HEK293 (cell line): Measurements from ENCODE around the gene METTL26.

Experiments used
- CTCF ChIP-seq: fragments of 450-650 bp; formaldehyde crosslinking; IDR thresholded peaks from 2 replicates; pipeline ENCODE4 v1.5.1; 2016; ENCODE audit warnings: missing biosample characterization, missing genetic modification characterization
- ELK4 ChIP-seq: IDR thresholded peaks from 2 replicates; pipeline ENCODE4 v1.6.1; 2011; ENCODE audit warnings: mild to moderate bottlenecking, low read depth, low read length, borderline replicate concordance
- KLF17 ChIP-seq: fragments of 450-650 bp; formaldehyde crosslinking; IDR thresholded peaks from 2 replicates; pipeline ENCODE4 v1.5.1; 2016; ENCODE audit warnings: missing biosample characterization, missing genetic modification characterization
- KLF9 ChIP-seq: fragments of 450-650 bp; formaldehyde crosslinking; IDR thresholded peaks from 2 replicates; pipeline ENCODE4 v1.5.1; 2016; ENCODE audit warnings: missing biosample characterization, missing genetic modification characterization, low read depth
- MYNN ChIP-seq: fragments of 450-650 bp; formaldehyde crosslinking; IDR thresholded peaks from 2 replicates; pipeline ENCODE4 v1.5.1; 2016; ENCODE audit warnings: missing biosample characterization, missing genetic modification characterization, borderline replicate concordance
- TSHZ1 ChIP-seq: fragments of 450-650 bp; formaldehyde crosslinking; IDR thresholded peaks from 2 replicates; pipeline ENCODE4 v1.5.1; 2016; ENCODE audit warnings: missing biosample characterization, missing genetic modification characterization, borderline replicate concordance
- YY1 ChIP-seq: fragments of 450-650 bp; formaldehyde crosslinking; IDR thresholded peaks from 2 replicates; pipeline ENCODE4 v1.5.1; 2018; ENCODE audit warnings: missing biosample characterization, missing genetic modification characterization
- ZBTB48 ChIP-seq: fragments of 450-650 bp; formaldehyde crosslinking; IDR thresholded peaks from 2 replicates; pipeline ENCODE4 v1.5.1; 2016; ENCODE audit warnings: missing biosample characterization, missing genetic modification characterization
- ZBTB49 ChIP-seq: fragments of 450-650 bp; formaldehyde crosslinking; IDR thresholded peaks from 2 replicates; pipeline ENCODE4 v1.5.1; 2016; ENCODE audit warnings: missing biosample characterization, missing genetic modification characterization, low read depth
- ZBTB8A ChIP-seq: fragments of 450-650 bp; formaldehyde crosslinking; IDR thresholded peaks from 2 replicates; pipeline ENCODE4 v1.5.1; 2016; ENCODE audit warnings: missing biosample characterization, missing genetic modification characterization
- ZNF114 ChIP-seq: fragments of 450-650 bp; formaldehyde crosslinking; IDR thresholded peaks from 2 replicates; pipeline ENCODE4 v1.5.0; 2017; ENCODE audit warnings: missing biosample characterization, missing genetic modification characterization
- ZNF132 ChIP-seq: fragments of 450-650 bp; formaldehyde crosslinking; IDR thresholded peaks from 2 replicates; pipeline ENCODE4 v1.5.1; 2017; ENCODE audit warnings: missing biosample characterization, missing genetic modification characterization, borderline replicate concordance
- ZNF133 ChIP-seq: fragments of 450-650 bp; formaldehyde crosslinking; IDR thresholded peaks from 2 replicates; pipeline ENCODE4 v1.5.1; 2016; ENCODE audit warnings: missing biosample characterization, missing genetic modification characterization
- ZNF140 ChIP-seq: fragments of 450-650 bp; formaldehyde crosslinking; IDR thresholded peaks from 2 replicates; pipeline ENCODE4 v1.5.1; 2016; ENCODE audit warnings: missing biosample characterization, missing genetic modification characterization
- ZNF24 ChIP-seq: fragments of 450-650 bp; formaldehyde crosslinking; IDR thresholded peaks from 2 replicates; pipeline ENCODE4 v1.5.1; 2016; ENCODE audit warnings: missing biosample characterization, missing genetic modification characterization
- ZNF248 ChIP-seq: fragments of 450-650 bp; formaldehyde crosslinking; IDR thresholded peaks from 2 replicates; pipeline ENCODE4 v1.5.1; 2017; ENCODE audit warnings: missing biosample characterization, missing genetic modification characterization
- ZNF423 ChIP-seq: fragments of 450-650 bp; formaldehyde crosslinking; IDR thresholded peaks from 2 replicates; pipeline ENCODE4 v1.5.1; 2016; ENCODE audit warnings: missing biosample characterization, missing genetic modification characterization
- ZNF433 ChIP-seq: fragments of 450-650 bp; formaldehyde crosslinking; IDR thresholded peaks from 2 replicates; pipeline ENCODE4 v1.5.1; 2016; ENCODE audit warnings: missing biosample characterization, missing genetic modification characterization, low read depth
- ZNF48 ChIP-seq: fragments of 450-650 bp; formaldehyde crosslinking; IDR thresholded peaks from 2 replicates; pipeline ENCODE4 v1.5.1; 2016; ENCODE audit warnings: missing biosample characterization, missing genetic modification characterization
- ZNF501 ChIP-seq: fragments of 450-650 bp; formaldehyde crosslinking; IDR thresholded peaks from 2 replicates; pipeline ENCODE4 v1.5.1; 2016; ENCODE audit warnings: missing biosample characterization, missing genetic modification characterization
- ZNF544 ChIP-seq: fragments of 450-650 bp; formaldehyde crosslinking; IDR thresholded peaks from 2 replicates; pipeline ENCODE4 v1.5.0; 2017; ENCODE audit warnings: missing biosample characterization, missing genetic modification characterization
- ZNF664 ChIP-seq: fragments of 450-650 bp; formaldehyde crosslinking; IDR thresholded peaks from 2 replicates; pipeline ENCODE4 v1.5.1; 2016; ENCODE audit warnings: missing biosample characterization, missing genetic modification characterization
- ZNF677 ChIP-seq: fragments of 450-650 bp; IDR thresholded peaks from 2 replicates; pipeline ENCODE4 v1.5.0; 2018; ENCODE audit warnings: missing biosample characterization, mild to moderate bottlenecking, missing genetic modification characterization, moderate library complexity
- ZNF692 ChIP-seq: fragments of 450-650 bp; formaldehyde crosslinking; IDR thresholded peaks from 2 replicates; pipeline ENCODE4 v1.5.1; 2016; ENCODE audit warnings: missing biosample characterization, missing genetic modification characterization
- ZNF707 ChIP-seq: fragments of 450-650 bp; formaldehyde crosslinking; IDR thresholded peaks from 2 replicates; pipeline ENCODE4 v1.5.1; 2016; ENCODE audit warnings: missing biosample characterization, missing genetic modification characterization
- ZNF776 ChIP-seq: fragments of 450-650 bp; formaldehyde crosslinking; IDR thresholded peaks from 2 replicates; pipeline ENCODE4 v1.5.0; 2017; ENCODE audit warnings: missing biosample characterization, missing genetic modification characterization, borderline replicate concordance
- ZNF843 ChIP-seq: fragments of 450-650 bp; formaldehyde crosslinking; IDR thresholded peaks from 2 replicates; pipeline ENCODE4 v1.5.1; 2016; ENCODE audit warnings: missing biosample characterization, missing genetic modification characterization
- ZSCAN4 ChIP-seq: fragments of 450-650 bp; formaldehyde crosslinking; IDR thresholded peaks from 2 replicates; pipeline ENCODE4 v1.5.1; 2017; ENCODE audit warnings: missing biosample characterization, missing genetic modification characterization

The METTL26 gene

GRCh38 chr16:592518-593306 is 43.4 kb downstream of the METTL26 start (continued):
- no peak for TF ChIP-seq TSHZ1 (tag by site-specific recombination)
- no peak for TF ChIP-seq ZNF677 (tag by site-specific recombination)
- TF ChIP-seq ZSCAN4 (tag by site-specific recombination) = no peak
- peak; percentile 71 for TF ChIP-seq KLF17 (tag by site-specific recombination)
- no peak for TF ChIP-seq ZNF433 (tag by site-specific recombination)
- TF ChIP-seq ZNF140 (tag by site-specific recombination) = no peak
- no peak for TF ChIP-seq ZNF132
- TF ChIP-seq CTCF (tag by site-specific recombination) = peak; percentile 88
- TF ChIP-seq ZBTB48 = no peak
- TF ChIP-seq ZNF24 = no peak
- no peak for TF ChIP-seq ZNF248 (tag by site-specific recombination)
- TF ChIP-seq ZNF544 = no peak
- peak; percentile 77; the same call in 1 of the 2 replicates for TF ChIP-seq ZNF692 (tag by site-specific recombination)
- no peak for TF ChIP-seq ELK4
- peak; percentile 85 for TF ChIP-seq ZBTB8A (tag by site-specific recombination)
- TF ChIP-seq ZNF48 = no peak
- no peak for TF ChIP-seq ZNF501 (tag by site-specific recombination)
- no peak for TF ChIP-seq ZBTB49 (tag by site-specific recombination)
- TF ChIP-seq MYNN (tag by site-specific recombination) = no peak
- no peak for TF ChIP-seq ZNF707
- TF ChIP-seq YY1 = no peak
- TF ChIP-seq ZNF843 (tag by site-specific recombination) = 0 out of 2 replicates have a peak, but pooled peaks have one; percentile 36
- TF ChIP-seq ZNF776 (tag by site-specific recombination) = no peak
- no peak; the same call in 1 of the 2 replicates for TF ChIP-seq KLF9
- no peak for TF ChIP-seq ZNF423 (tag by site-specific recombination)
- TF ChIP-seq ZNF114 (tag by site-specific recombination) = no peak
- TF ChIP-seq ZNF133 (tag by site-specific recombination) = no peak
- TF ChIP-seq ZNF664 (tag by site-specific recombination) = no peak
